Gastrocnemius medialis (tissue), 4 donors: ENCODE results near the gene KRTAP5-5. TPM values are rescaled to one million over a fixed set of nuclear protein-coding genes. Genes with fewer than 3 reads are reported as not detected.
"Not testable (repeated sequence)": the region's sequence is repeated elsewhere in the genome, so short reads cannot be mapped to it uniquely, and the experiment has no call there.

Source experiments
- ATAC-seq, 2 donors: fragments of 150-250 bp; one replicate each; pipeline ENCODE4 v1.9.1; 2016
- DNase-seq, 2 donors: peaks; one replicate each; pipeline ENCODE4 v3.0.0-alpha.2; 2019
- H3K27ac ChIP-seq, 4 donors: fragments of 200-600 bp; sonication (generic); 1 replicate in 1 of 4; 2 replicates in 3 of 4; pipeline ENCODE4 v1.5.1; 2016 to 2018; ENCODE audit warnings: mild to moderate bottlenecking in 2 of 4, moderate library complexity in 1 of 4
- H3K27me3 ChIP-seq, 3 donors: fragments of 200-600 bp; sonication (generic) in 2 of 3; 1 replicate in 1 of 3; 2 replicates in 2 of 3; pipeline versions ENCODE4 v1.5.1 to v1.6.0; 2016 to 2019; ENCODE audit warnings: mild to moderate bottlenecking in 1 of 3, moderate library complexity in 1 of 3
- H3K36me3 ChIP-seq, 2 donors: fragments of 200-600 bp; sonication (generic) in 1 of 2; one replicate each; pipeline ENCODE4 v1.5.1; 2017 to 2018
- H3K4me1 ChIP-seq, 2 donors: fragments of 200-600 bp; sonication (generic) in 1 of 2; one replicate each; pipeline ENCODE4 v1.5.1; 2016 to 2017; ENCODE audit warnings: mild to moderate bottlenecking in 2 of 2
- H3K4me3 ChIP-seq, 4 donors: fragments of 200-600 bp; sonication (generic) in 3 of 4; 1 replicate in 1 of 4; 2 replicates in 3 of 4; pipeline ENCODE4 v1.5.1; 2016 to 2019; ENCODE audit warnings: mild to moderate bottlenecking in 2 of 4
- H3K9me3 ChIP-seq, 3 donors: fragments of 200-600 bp; sonication (generic) in 2 of 3; 1 replicate in 1 of 3; 2 replicates in 2 of 3; pipeline ENCODE4 v1.5.1; 2016 to 2019
- CTCF ChIP-seq, 5 experiments: fragments of 450-650 bp in 3 of 5; fragments of 200-600 bp in 2 of 5; sonication (generic) in 2 of 5; IDR thresholded peaks in 4 of 5; conservative IDR thresholded peaks in 1 of 5; 1 replicate in 4 of 5; 2 replicates in 1 of 5; pipeline ENCODE4 v1.5.1; 2016 to 2019; ENCODE audit warnings: antibody characterized with exemption in 5 of 5, mild to moderate bottlenecking in 3 of 5, moderate library complexity in 3 of 5
- POLR2A ChIP-seq, 2 donors: fragments of 450-650 bp; IDR thresholded peaks; one replicate each; pipeline ENCODE4 v1.6.1; 2017; ENCODE audit warnings: antibody characterized with exemption in 2 of 2, mild to moderate bottlenecking in 2 of 2, moderate library complexity in 2 of 2
- in situ Hi-C, 4 donors: fragments of 200-750 bp; cut with MboI; loops; one replicate each; pipeline versions ENCODE4 v1.15.0 to v1.8.0; 2017; ENCODE audit warnings: low sequenced_read_pairs in 4 of 4
- intact Hi-C: fragments of 100-400 bp; cut with DNase I; formaldehyde crosslinking; loops from one replicate; pipeline ENCODE4 v1.15.1; 2023; ENCODE audit warnings: low total_unique reads
- total RNA-seq, 4 donors: library from RNA; depleted of rRNA; stranded (reverse); fragments of >200 nt; gene quantifications; one replicate each; pipeline versions ENCODE4 v1.1.0 to v1.2.3, GENCODE V29; 2016

The KRTAP5-5 gene
- total RNA-seq, 4 donors from 2014 or later, result not detected

GRCh38 chr11:1597994-1598380 lies 31.6 kb upstream of the KRTAP5-5 start, which contains the start of gene KRTAP5-2:
TSS of gene KRTAP5-2 (minus strand) at chr11:1598294. CDS start at chr11:1598250, 44 bp downstream.
- peaks cover 0 to 6% (median 0%) of the 10 kb centered on the region in 3 donors for H3K27me3 ChIP-seq
- no peaks in the 10 kb centered on the region for H3K36me3 ChIP-seq
- no peak within 1 kb of the TSS for H3K27ac ChIP-seq
- no peaks in the 10 kb centered on the region for H3K4me1 ChIP-seq
- H3K9me3 ChIP-seq, result no peaks in the 10 kb centered on the region
- DNase-seq, result no peak
- ATAC-seq, result no peak
- no peak for TF ChIP-seq CTCF (IDR thresholded peaks at IDR 0.05 in 4 of 5, conservative IDR thresholded peaks at IDR 0.05 in 1 of 5)
- no peak for TF ChIP-seq POLR2A (IDR thresholded peaks at IDR 0.05)
- intact Hi-C loops, result no loop called here
- no peak within 1 kb of the TSS for H3K4me3 ChIP-seq
- in situ Hi-C loops, result no loop called here

GRCh38 chr11:1598406-1598805 lies 31.2 kb upstream of the KRTAP5-5 start:
- H3K4me3 ChIP-seq, DNase-seq, H3K4me1 ChIP-seq, intact Hi-C loops, ATAC-seq, H3K27ac ChIP-seq, in situ Hi-C loops, H3K36me3 ChIP-seq, H3K9me3 ChIP-seq, H3K27me3 ChIP-seq: not testable (repeated sequence)

- DNase-seq, result no peak
- H3K27ac ChIP-seq, result no peak overlapping the region
- no peak for ATAC-seq
- H3K27me3 ChIP-seq, result peaks cover 0 to 6% (median 0%) of the 10 kb centered on the region in 3 donors
- H3K4me3 ChIP-seq, result no peak overlapping the region
- H3K36me3 ChIP-seq, result no peaks in the 10 kb centered on the region
- H3K9me3 ChIP-seq, result no peaks in the 10 kb centered on the region
- in situ Hi-C loops, result no loop called here
- intact Hi-C loops, result no loop called here
- TF ChIP-seq CTCF (IDR thresholded peaks at IDR 0.05 in 4 of 5, conservative IDR thresholded peaks at IDR 0.05 in 1 of 5) (no peak), POLR2A (IDR thresholded peaks at IDR 0.05) (no peak)
- H3K4me1 ChIP-seq, result no peaks in the 10 kb centered on the region
These were observed 30.8 kb upstream of the KRTAP5-5 start for GRCh38 chr11:1598816-1599215.

- peaks cover 0 to 6% (median 3%) of the 10 kb centered on the region in 3 donors for H3K27me3 ChIP-seq
- no peak for TF ChIP-seq CTCF (IDR thresholded peaks at IDR 0.05 in 4 of 5, conservative IDR thresholded peaks at IDR 0.05 in 1 of 5)
- TF ChIP-seq POLR2A (IDR thresholded peaks at IDR 0.05), result no peak
- in situ Hi-C loops, result no loop called here
- H3K36me3 ChIP-seq, result no peaks in the 10 kb centered on the region
- no peaks in the 10 kb centered on the region for H3K9me3 ChIP-seq
- intact Hi-C loops, result no loop called here
- DNase-seq (no peak), ATAC-seq (no peak)
- H3K4me3 ChIP-seq, result no peak overlapping the region
- H3K27ac ChIP-seq, result no peak overlapping the region
- H3K4me1 ChIP-seq, result no peaks in the 10 kb centered on the region
These were observed 28.9 kb upstream of the KRTAP5-5 start for GRCh38 chr11:1600626-1601025.

- intact Hi-C loops, H3K27ac ChIP-seq, H3K36me3 ChIP-seq, DNase-seq, H3K4me3 ChIP-seq, in situ Hi-C loops, H3K4me1 ChIP-seq, H3K9me3 ChIP-seq, ATAC-seq, H3K27me3 ChIP-seq: not testable (repeated sequence)
These were observed 27.9 kb upstream of the KRTAP5-5 start for GRCh38 chr11:1601663-1602062.

GRCh38 chr11:1603629-1604028 lies 25.9 kb upstream of the KRTAP5-5 start:
- in situ Hi-C loops, result no loop called here
- Histone ChIP-seq H3K4me1 (peaks cover 0 to 2% of the 10 kb centered on the region in 2 donors), H3K27ac (no peak overlapping the region), H3K4me3 (no peak overlapping the region), H3K27me3 (peaks cover 0 to 6% (median 6%) of the 10 kb centered on the region in 3 donors), H3K36me3 (no peaks in the 10 kb centered on the region), H3K9me3 (no peaks in the 10 kb centered on the region)
- no peak for DNase-seq
- intact Hi-C loops, result no loop called here
- ATAC-seq, result no peak
- TF ChIP-seq POLR2A (IDR thresholded peaks at IDR 0.05), result no peak
- no peak for TF ChIP-seq CTCF (IDR thresholded peaks at IDR 0.05 in 4 of 5, conservative IDR thresholded peaks at IDR 0.05 in 1 of 5)
